HepG2 (cell line): ENCODE results near the gene LEAP2. TPM values are rescaled to one million over a fixed set of nuclear protein-coding genes. Genes with fewer than 3 reads are reported as not detected.

Experiments used
- ATAC-seq: fragments of 200-7000 bp; cut with Tn5 transposase; 3 replicates; pipeline ENCODE4 v1.9.1; 2020; ENCODE audit warnings: mild to moderate bottlenecking, moderate library complexity
- BruUV-seq: library from RNA; stranded (reverse); fragments of 400-500 nt; replicated peaks from 2 replicates; lab custom pipeline; 2021; lab: Mats Ljungman, UMichigan
- CTCF ChIA-PET: fragments of 300-600 bp; formaldehyde crosslinking; extraction: SDS; loops from one replicate; lab custom pipeline; 2021; ENCODE audit warnings: low total read pairs, inconsistent platforms, low intra/inter-chr PET ratio; lab: Yijun Ruan, JAX
- POLR2A ChIA-PET: fragments of 350-600 bp; sonication (Branson Sonifier 250); formaldehyde crosslinking; loops from one replicate; lab custom pipeline; 2020; ENCODE audit warnings: antibody characterized with exemption, inconsistent platforms; lab: Yijun Ruan, JAX
- DNase-seq: peaks from one replicate; pipeline ENCODE4 v3.0.0-alpha.2; 2015; ENCODE audit warnings: low spot score
- FAIRE-seq: peaks from 3 replicates; lab custom pipeline; 2011; peaks lifted over from hg19 to GRCh38; lab: Jason Lieb, UNC
- H2AFZ ChIP-seq: one replicate; pipeline ENCODE4 v1.6.1; 2011; ENCODE audit warnings: low read length, inconsistent platforms
- H3K27ac ChIP-seq: fragments of 300-600 bp; 3 replicates; pipeline ENCODE4 v1.8.0; 2011; ENCODE audit warnings: mixed run types, mild to moderate bottlenecking, mixed read lengths, low read length, inconsistent platforms; ENCODE audit not compliant: insufficient read depth; ENCODE audit errors: extremely low read length
- H3K27me3 ChIP-seq, 2 experiments: fragments of 200-600 bp in 1 of 2; 2 replicates in 1 of 2; 3 replicates in 1 of 2; pipeline versions ENCODE4 v1.6.0 to v1.8.0; 2011; ENCODE audit warnings: low read length in 2 of 2, mild to moderate bottlenecking in 2 of 2, moderate library complexity in 2 of 2, inconsistent platforms in 1 of 2; ENCODE audit not compliant: insufficient read depth in 2 of 2, control insufficient read depth in 1 of 2
- H3K36me3 ChIP-seq, 2 experiments: fragments of 200-600 bp in 1 of 2; replicated peaks in 1 of 2; 2 replicates in 1 of 2; 3 replicates in 1 of 2; pipeline versions ENCODE4 v1.5.1 to v1.8.0; 2011; ENCODE audit warnings: low read length in 2 of 2, inconsistent platforms in 1 of 2; ENCODE audit not compliant: insufficient read depth in 2 of 2, control insufficient read depth in 1 of 2
- H3K4me1 ChIP-seq: 2 replicates; pipeline ENCODE4 v1.5.1; 2012; ENCODE audit warnings: low read length, inconsistent platforms; ENCODE audit not compliant: insufficient read depth
- H3K4me2 ChIP-seq: 2 replicates; pipeline ENCODE4 v1.6.0; 2011; ENCODE audit warnings: low read depth, low read length, inconsistent platforms
- H3K4me3 ChIP-seq, 3 experiments: fragments of 200-600 bp in 1 of 3; sonication (generic), shearing (Covaris generic) in 1 of 3; replicated peaks in 1 of 3; 2 replicates each; pipeline ENCODE4 v1.5.1; 2011 to 2016; ENCODE audit warnings: low read length in 3 of 3, inconsistent platforms in 2 of 3, low read depth in 2 of 3, mild to moderate bottlenecking in 2 of 3, control low read depth in 1 of 3, mixed read lengths in 1 of 3; ENCODE audit not compliant: insufficient read depth in 1 of 3
- H3K79me2 ChIP-seq: one replicate; pipeline ENCODE4 v1.6.1; 2011; ENCODE audit warnings: low read length, inconsistent platforms; ENCODE audit not compliant: insufficient read depth
- H3K9ac ChIP-seq: 2 replicates; pipeline ENCODE4 v1.6.0; 2011; ENCODE audit warnings: mild to moderate bottlenecking, low read depth, low read length, inconsistent platforms; ENCODE audit not compliant: insufficient read depth
- H3K9me3 ChIP-seq: 2 replicates; pipeline ENCODE4 v1.5.1; 2012; ENCODE audit warnings: mild to moderate bottlenecking, low read length
- H4K20me1 ChIP-seq: 2 replicates; pipeline ENCODE4 v1.6.0; 2011; ENCODE audit warnings: inconsistent platforms, mild to moderate bottlenecking, low read length, moderate library complexity; ENCODE audit not compliant: insufficient read depth
- AFF4 ChIP-seq: sonication (generic); formaldehyde crosslinking; IDR thresholded peaks from 2 replicates; pipeline ENCODE4 v1.4.0; 2020; ENCODE audit warnings: missing genetic modification reagents
- AHDC1 ChIP-seq: sonication (generic); formaldehyde crosslinking; IDR thresholded peaks from 2 replicates; pipeline ENCODE4 v1.5.1; 2020; ENCODE audit warnings: mild to moderate bottlenecking, missing genetic modification reagents, borderline replicate concordance
- CBFB ChIP-seq: sonication (generic); formaldehyde crosslinking; IDR thresholded peaks from 2 replicates; pipeline ENCODE4 v1.4.0; 2020; ENCODE audit warnings: missing genetic modification reagents
- CHCHD3 ChIP-seq: sonication (generic); formaldehyde crosslinking; IDR thresholded peaks from 2 replicates; pipeline ENCODE4 v1.8.0; 2022; ENCODE audit warnings: mild to moderate bottlenecking, missing genetic modification reagents, moderate library complexity
- GATAD2A ChIP-seq: IDR thresholded peaks from 2 replicates; pipeline ENCODE4 v1.6.1; 2016
- HNRNPLL ChIP-seq: fragments of 200-400 bp; formaldehyde crosslinking; IDR thresholded peaks from 2 replicates; pipeline ENCODE4 v1.6.1; 2017; ENCODE audit warnings: mild to moderate bottlenecking, low read depth, low read length; ENCODE audit not compliant: poor library complexity, severe bottlenecking
- MED8 ChIP-seq: sonication (generic); formaldehyde crosslinking; IDR thresholded peaks from 2 replicates; pipeline ENCODE4 v1.8.1; 2023; ENCODE audit warnings: mild to moderate bottlenecking, missing genetic modification reagents; ENCODE audit not compliant: insufficient replicate concordance
- NONO ChIP-seq, 2 experiments: fragments of 450-650 bp in 1 of 2; sonication (generic) in 1 of 2; formaldehyde crosslinking in 1 of 2; IDR thresholded peaks in 1 of 2; conservative IDR thresholded peaks in 1 of 2; 2 replicates each; pipeline versions ENCODE4 v1.6.1 to v1.8.0; 2017 to 2022; ENCODE audit warnings: mild to moderate bottlenecking in 1 of 2, missing genetic modification reagents in 1 of 2, moderate library complexity in 1 of 2
- ZNF557 ChIP-seq: sonication (generic); formaldehyde crosslinking; IDR thresholded peaks from 2 replicates; pipeline ENCODE4 v1.4.0; 2020; ENCODE audit warnings: missing genetic modification reagents
- ZNF776 ChIP-seq: sonication (generic); formaldehyde crosslinking; IDR thresholded peaks from 2 replicates; pipeline ENCODE4 v1.4.0; 2020; ENCODE audit warnings: mild to moderate bottlenecking, missing genetic modification reagents
- WGBS: methylation state at CpG from one replicate; pipeline ENCODE4 v1.1.6; 2017; ENCODE audit warnings: low lambda C conversion rate; 5-methylcytosine and 5-hydroxymethylcytosine counted together
- in situ Hi-C: cut with HindIII; loops from 2 replicates; pipeline ENCODE4 v1.10.0; 2017; ENCODE audit warnings: low pct_unique_long_range_greater_than_20kb; ENCODE audit not compliant: extremely low pct_ligation_motif_present
- intact Hi-C: fragments of 100-400 bp; cut with micrococcal nuclease; formaldehyde crosslinking; loops from one replicate; pipeline ENCODE4 v1.10.0; 2022; ENCODE audit not compliant: unreplicated experiment
- polyA plus RNA-seq, 8 experiments: library from polyadenylated mRNA; depleted of rRNA in 3 of 8; stranded (reverse) in 7 of 8; unstranded in 1 of 8; fragments of >200 nt; fragmentation: Illumina TruSeq in 4 of 8; extraction: Trizol in 4 of 8; gene quantifications; 2 replicates each; pipeline versions ENCODE4 v1.2.1 to v1.2.3, GENCODE V29; 2011 to 2016; ENCODE audit warnings: low read depth in 4 of 8, missing spikeins in 1 of 8, mixed read lengths in 1 of 8; ENCODE audit not compliant: insufficient read depth in 1 of 8
- total RNA-seq, 5 experiments: library from RNA; depleted of rRNA; stranded (reverse); fragments of >200 nt; fragmentation: Illumina TruSeq; extraction: Trizol; gene quantifications; 2 replicates each; pipeline ENCODE4 v1.2.3, GENCODE V29; 2016; ENCODE audit warnings: low read depth in 1 of 5

LEAP2 gene
- total and polyA plus RNA-seq, 2 of the 13 experiments (the other 11 are each of a cell fraction or from before 2014, with no cell fraction given), result 23.9 to 51.9 TPM

GRCh38 chr5:132883261-132883834 is 9.9 kb downstream of the LEAP2 start (continued):
- TF ChIP-seq ZNF557 (CRISPR knock-in tag) (no peak), GATAD2A (CRISPR knock-in tag) (peak; percentile 54)

- H3K36me3 ChIP-seq, result peaks cover 18 to 71% of the 10 kb centered on the region in 2 experiments
- POLR2A ChIA-PET, result no interaction called here
- intact Hi-C loops (loop anchor here (10.0 kb wide), 1 partner anchor 360 kb away; no protein-coding TSS in a partner anchor), in situ Hi-C loops (loop anchor here (10.0 kb wide), 1 partner anchor 140 kb away; the partner anchor contains the start of gene CCNI2)
- FAIRE-seq (no peak), DNase-seq (no peak), ATAC-seq (no peak)
- no peak overlapping the region for H2AFZ ChIP-seq
- H3K27me3 ChIP-seq, result no peaks in the 10 kb centered on the region; a peak in 1 of 5 replicates
- 97% methylated on average over 2 of the region's 2 CpGs for WGBS
- H3K79me2 ChIP-seq, result no peaks in the 10 kb centered on the region
- H3K4me1 ChIP-seq, result peaks cover 13% of the 10 kb centered on the region
- H3K9me3 ChIP-seq, result no peaks in the 10 kb centered on the region
- no peaks in the 10 kb centered on the region for H4K20me1 ChIP-seq
- CTCF ChIA-PET, result interaction anchor here (2.2 kb wide), 1 partner anchor 18 kb away, joined by 7 read pairs; the partner anchor contains the start of genes GDF9 and UQCRQ
- BruUV-seq, result no TSS peak
- H3K4me3 ChIP-seq, result no peak overlapping the region
- H3K4me2 ChIP-seq, result no peak overlapping the region
- H3K27ac ChIP-seq, result no peak overlapping the region
- no peak overlapping the region for H3K9ac ChIP-seq
- TF ChIP-seq ZNF776 (CRISPR knock-in tag), result no peak
- no peak for TF ChIP-seq CHCHD3
- no peak for TF ChIP-seq NONO (IDR thresholded peaks at IDR 0.05)
- no peak for TF ChIP-seq NONO (CRISPR knock-in tag; conservative IDR thresholded peaks at IDR 0.05)
- no peak for TF ChIP-seq AFF4 (CRISPR knock-in tag)
- TF ChIP-seq MED8, result no peak
- no peak for TF ChIP-seq AHDC1 (CRISPR knock-in tag)
- no peak for TF ChIP-seq HNRNPLL
- no peak for TF ChIP-seq CBFB
Observed at GRCh38 chr5:132884548-132884947, 11.1 kb downstream of the LEAP2 start.
